HG02763 (cell line): ENCODE measurements around the gene ZNF692.
A peak's percentile ranks its signal among the peaks of the same experiment; 100 is the strongest.
"Not testable (repeated sequence)": the region's sequence is repeated elsewhere in the genome, so short reads cannot be mapped to it uniquely, and the experiment has no call there.

Experiments
- ATAC-seq: cut with Tn5 transposase; IDR thresholded peaks from one replicate; pipeline ENCODE4 v1.9.1; 2021; ENCODE audit warnings: mild to moderate bottlenecking, moderate library complexity; ENCODE audit not compliant: unreplicated experiment

ZNF692 gene

GRCh38 chr1:248810000-248810726 lies 48.7 kb downstream of the ZNF692 start:
- ATAC-seq = no peak

GRCh38 chr1:248808876-248809275 lies 50.0 kb downstream of the ZNF692 start:
- ATAC-seq = no peak

DNA sequence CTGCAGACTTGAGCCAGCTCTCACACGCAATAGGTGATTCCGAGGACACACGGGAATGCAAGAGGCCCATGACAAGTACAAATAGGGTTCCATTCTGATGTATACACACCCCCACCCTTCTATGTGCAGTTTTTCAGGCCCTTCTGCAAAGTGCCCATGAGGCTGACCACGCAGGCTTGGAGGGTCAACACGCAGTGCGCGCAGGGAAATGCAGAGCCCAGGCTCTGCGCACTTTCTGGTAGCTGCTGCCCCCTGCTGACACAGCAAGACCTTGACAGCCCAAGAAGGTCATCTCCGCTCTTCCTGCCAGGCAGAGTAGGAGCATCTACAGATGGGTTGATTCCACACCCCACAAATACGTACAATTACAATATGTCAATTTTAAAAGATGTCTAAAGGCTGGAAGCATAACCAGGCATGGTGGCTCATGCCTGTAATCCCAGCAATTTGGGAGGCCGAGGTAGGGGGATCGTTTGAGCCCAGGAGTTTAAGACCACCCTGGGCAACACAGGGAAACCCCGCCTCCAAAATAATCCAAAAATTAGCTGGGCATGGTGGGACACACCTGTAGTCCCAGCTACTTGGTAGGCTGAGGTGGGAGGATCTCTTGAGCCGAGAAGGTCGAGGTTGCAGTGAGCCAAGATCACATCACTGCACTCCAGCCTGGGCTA lies 51.7 kb downstream of the ZNF692 start:
- ATAC-seq = peak; percentile 46

DNA sequence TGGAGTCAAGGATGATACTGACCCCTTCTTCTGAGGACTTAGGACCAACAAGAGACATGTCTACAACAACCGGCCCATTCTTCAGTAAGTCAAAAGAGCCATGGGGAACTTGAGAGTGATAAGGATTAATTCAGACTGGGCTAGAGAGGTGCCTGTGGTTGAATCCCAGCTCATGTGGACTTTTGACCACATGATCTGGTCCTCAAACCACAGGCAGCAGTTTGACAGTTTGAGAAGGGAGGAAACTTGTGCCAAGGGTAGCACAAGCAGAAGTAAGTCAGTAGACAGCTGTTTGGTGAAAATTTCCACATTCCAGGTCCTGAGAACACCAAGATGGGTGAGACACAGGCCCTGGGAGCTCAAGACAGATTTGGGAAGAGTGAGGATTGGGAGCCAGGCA lies 53.0 kb downstream of the ZNF692 start:
- ATAC-seq = no peak

GRCh38 chr1:248804771-248805681 lies 53.9 kb downstream of the ZNF692 start:
- ATAC-seq = peak; percentile 93

DNA sequence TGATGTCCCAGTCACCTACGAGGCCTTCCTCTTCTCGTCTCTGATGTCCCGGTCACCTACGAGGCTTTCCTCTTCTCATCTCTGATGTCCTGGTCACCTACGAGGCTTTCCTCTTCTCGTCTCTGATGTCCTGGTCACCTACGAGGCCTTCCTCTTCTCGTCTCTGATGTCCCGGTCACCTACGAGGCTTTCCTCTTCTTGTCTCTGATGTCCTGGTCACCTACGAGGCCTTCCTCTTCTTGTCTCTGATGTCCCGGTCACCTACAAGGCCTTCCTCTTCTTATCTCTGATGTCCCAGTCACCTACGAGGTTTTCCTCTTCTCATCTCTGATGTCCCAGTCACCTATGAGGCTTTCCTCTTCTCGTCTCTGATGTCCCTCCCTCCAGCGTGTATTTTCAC lies 55.4 kb downstream of the ZNF692 start:
- not testable (repeated sequence) for ATAC-seq

DNA sequence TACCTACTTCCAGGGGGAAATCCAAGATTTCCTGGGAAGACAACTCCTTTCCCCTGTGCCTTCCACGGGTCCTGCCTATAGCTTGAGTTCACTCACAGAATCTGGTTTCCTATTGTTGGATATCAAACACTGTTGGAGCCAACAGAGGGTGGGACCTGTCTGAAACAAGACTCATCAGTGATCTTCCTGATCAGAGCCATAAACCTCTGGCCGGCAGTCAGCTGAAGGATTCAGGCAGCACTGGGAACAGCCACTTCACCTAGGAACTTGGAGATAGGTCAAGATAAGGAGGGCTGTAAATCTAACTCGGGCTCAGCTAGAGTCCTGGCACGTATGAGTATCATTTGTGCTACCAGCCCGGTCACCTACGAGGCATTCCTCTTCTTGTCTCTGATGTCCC lies 56.4 kb downstream of the ZNF692 start:
- no peak for ATAC-seq

- no peak for ATAC-seq
Observed at GRCh38 chr1:248800459-248800858, 58.4 kb downstream of the ZNF692 start.
